ENCODE results near the gene ASCL1.

DNA sequence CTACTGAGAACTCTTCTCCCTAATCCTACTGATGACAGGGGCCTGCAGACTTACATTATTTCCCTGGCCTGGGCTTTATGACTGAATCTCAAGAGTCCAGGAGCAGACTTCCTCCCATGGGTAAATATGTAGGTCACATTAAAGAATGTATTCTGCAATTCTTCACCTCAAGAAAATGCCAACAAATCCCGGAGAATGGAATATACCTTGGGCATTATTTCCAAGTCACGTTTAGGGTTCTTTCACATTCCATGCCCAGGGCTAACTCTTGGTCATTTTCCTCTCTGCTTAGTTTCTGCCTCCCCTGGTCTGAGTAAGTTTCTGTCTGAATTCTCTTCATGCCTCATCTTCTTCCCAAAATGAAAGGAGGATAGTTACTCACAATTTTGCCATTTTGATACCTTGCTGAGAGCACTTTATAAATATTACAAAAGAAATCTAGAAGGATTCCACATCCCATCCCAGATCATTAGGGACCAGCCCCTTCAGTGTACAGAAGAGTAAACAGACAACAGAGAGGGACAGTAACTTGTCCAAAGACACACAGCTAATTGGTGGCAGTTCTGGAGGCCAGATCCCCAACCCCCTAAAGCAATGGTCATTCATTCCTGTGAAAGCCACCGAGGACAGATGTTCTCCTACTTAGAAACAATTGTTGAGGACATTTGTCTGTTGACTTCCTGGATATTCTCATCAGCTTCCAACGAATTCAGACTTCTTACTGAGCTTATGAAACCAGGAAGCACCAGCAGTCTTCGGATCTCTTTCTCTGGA is 41.0 kb upstream of the ASCL1 start:
- TF ChIP-seq POLR2A (IDR thresholded peaks at IDR 0.05) (no peak), CTCF (IDR thresholded peaks at IDR 0.05) (no peak)

Data from ovary (tissue), 3 donors.